ENCODE measurements around the gene SAXO2.
"Not testable (repeated sequence)": the region's sequence is repeated elsewhere in the genome, so short reads cannot be mapped to it uniquely, and the experiment has no call there.

The SAXO2 gene

DNA sequence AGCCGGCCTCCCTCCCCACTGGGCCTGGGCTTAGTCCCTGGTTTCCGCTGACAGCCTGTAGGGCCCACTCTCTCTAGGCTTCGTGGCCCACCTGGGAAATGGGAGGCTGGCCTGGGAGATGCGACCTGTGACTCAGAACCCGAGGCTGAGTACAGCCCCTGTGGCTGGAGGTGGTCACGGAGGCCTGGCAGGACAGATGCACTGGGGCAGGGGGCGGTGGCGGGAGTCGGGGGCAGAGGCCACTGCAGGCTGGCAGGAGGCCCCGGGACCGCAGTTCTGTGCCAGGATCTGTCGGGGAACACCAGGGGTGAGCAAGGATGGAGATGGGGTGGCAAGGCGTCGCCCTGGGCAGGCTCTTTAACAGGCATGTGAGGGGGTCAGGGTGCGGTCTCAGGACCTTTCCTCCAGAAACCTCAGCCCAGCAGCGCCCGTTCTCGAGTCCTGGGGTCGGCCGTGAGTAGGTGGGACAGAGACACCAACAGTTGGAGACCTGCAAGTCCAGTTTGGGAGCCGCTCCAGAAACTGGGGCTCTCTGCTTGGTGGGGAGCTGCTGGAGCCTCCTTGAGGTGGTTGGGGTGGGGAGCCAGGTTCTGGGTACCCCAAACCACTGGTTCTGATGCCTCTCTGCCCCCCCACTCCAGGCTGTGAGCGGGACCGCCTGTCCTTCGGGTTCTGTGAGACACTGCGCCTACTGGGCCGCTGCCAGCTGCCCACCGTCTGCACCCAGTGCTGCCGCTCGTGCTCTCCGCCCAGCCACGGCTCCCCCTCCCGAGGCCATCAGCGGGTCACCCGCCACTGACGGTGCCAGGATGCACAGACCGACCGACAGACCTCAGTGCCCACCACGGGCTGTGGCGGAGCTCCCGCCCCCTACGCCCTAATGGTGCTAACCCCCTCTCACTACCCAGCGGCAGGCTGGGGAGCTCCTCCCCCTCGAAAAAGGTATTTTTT, 71.3 kb downstream of the SAXO2 start:
- not testable (repeated sequence) for H3K4me3 ChIP-seq (ENCODE audit: low read depth, low read length)

Measured in iPS-11a (cell line).